Measurements from ENCODE around the gene ETS1. TPM values are rescaled to one million over a fixed set of nuclear protein-coding genes. Genes with fewer than 3 reads are reported as not detected.

The ETS1 gene
- total RNA-seq, 1 donor from 2014 or later, result 55.9 TPM

- H3K36me3 Mint-ChIP-seq (ENCODE audit: low read depth), result peaks cover 4% of the 10 kb centered on the region
- no peak overlapping the region for H3K27ac Mint-ChIP-seq (ENCODE audit: unreplicated experiment)
- peaks cover 6% of the 10 kb centered on the region for H3K27me3 Mint-ChIP-seq (ENCODE audit: low read depth)
- peaks cover 29% of the 10 kb centered on the region for H3K4me1 Mint-ChIP-seq
- H3K4me3 Mint-ChIP-seq, result no peak overlapping the region
- DNase-seq (ENCODE audit: low read depth, low spot score), result no peak
- no peak for TF ChIP-seq CTCF (conservative IDR thresholded peaks at IDR 0.05)
- H3K9me3 Mint-ChIP-seq, result no peaks in the 10 kb centered on the region
Observed at GRCh38 chr11:128465946-128466705, 121.2 kb downstream of the ETS1 start.

GRCh38 chr11:128465531-128465930 is 121.8 kb downstream of the ETS1 start:
- Mint-ChIP-seq H3K27me3 (ENCODE audit: low read depth) (peaks cover 6% of the 10 kb centered on the region), H3K36me3 (ENCODE audit: low read depth) (peaks cover 7% of the 10 kb centered on the region), H3K9me3 (no peaks in the 10 kb centered on the region), H3K27ac (ENCODE audit: unreplicated experiment) (no peak overlapping the region), H3K4me1 (peaks cover 29% of the 10 kb centered on the region), H3K4me3 (no peak overlapping the region)
- TF ChIP-seq CTCF (conservative IDR thresholded peaks at IDR 0.05), result no peak
- no peak for DNase-seq (ENCODE audit: low read depth, low spot score)

- Mint-ChIP-seq H3K27me3 (ENCODE audit: low read depth) (peaks cover 6% of the 10 kb centered on the region), H3K9me3 (no peaks in the 10 kb centered on the region), H3K4me3 (no peak overlapping the region), H3K27ac (ENCODE audit: unreplicated experiment) (no peak overlapping the region), H3K4me1 (peaks cover 29% of the 10 kb centered on the region), H3K36me3 (ENCODE audit: low read depth) (peaks cover 8% of the 10 kb centered on the region)
- DNase-seq (ENCODE audit: low read depth, low spot score), result no peak
- TF ChIP-seq CTCF (conservative IDR thresholded peaks at IDR 0.05), result no peak
Observed at GRCh38 chr11:128464878-128465450, 122.4 kb downstream of the ETS1 start.

- no peak overlapping the region for H3K27ac Mint-ChIP-seq (ENCODE audit: unreplicated experiment)
- no peak overlapping the region for H3K4me3 Mint-ChIP-seq
- no peaks in the 10 kb centered on the region for H3K9me3 Mint-ChIP-seq
- H3K4me1 Mint-ChIP-seq, result peaks cover 29% of the 10 kb centered on the region
- no peak for DNase-seq (ENCODE audit: low read depth, low spot score)
- peaks cover 5% of the 10 kb centered on the region for H3K36me3 Mint-ChIP-seq (ENCODE audit: low read depth)
- H3K27me3 Mint-ChIP-seq (ENCODE audit: low read depth), result peaks cover 4% of the 10 kb centered on the region
- TF ChIP-seq CTCF (conservative IDR thresholded peaks at IDR 0.05), result no peak
Observed at GRCh38 chr11:128463979-128464378, 123.4 kb downstream of the ETS1 start.

- H3K9me3 Mint-ChIP-seq, result no peaks in the 10 kb centered on the region
- peak overlapping the region; percentile 68 for H3K27ac Mint-ChIP-seq (ENCODE audit: unreplicated experiment)
- H3K4me1 Mint-ChIP-seq, result peaks cover 28% of the 10 kb centered on the region
- no peak for TF ChIP-seq CTCF (conservative IDR thresholded peaks at IDR 0.05)
- H3K27me3 Mint-ChIP-seq (ENCODE audit: low read depth), result peaks cover under 1% of the 10 kb centered on the region
- peaks cover 5% of the 10 kb centered on the region for H3K36me3 Mint-ChIP-seq (ENCODE audit: low read depth)
- no peak for DNase-seq (ENCODE audit: low read depth, low spot score)
- H3K4me3 Mint-ChIP-seq, result no peak overlapping the region
Observed at GRCh38 chr11:128463371-128463829, 124.0 kb downstream of the ETS1 start.
